ENCODE results near the gene RBM39.
"Not testable (repeated sequence)": the region's sequence is repeated elsewhere in the genome, so short reads cannot be mapped to it uniquely, and the experiment has no call there.

Gene RBM39

GRCh38 chr20:35699127-35699956, 42.7 kb downstream of the RBM39 start, which contains the start of the genes NFS1 and ROMO1:
TSS of gene NFS1 (minus strand) at chr20:35699352. CDS start at chr20:35699288, 64 bp downstream.
TSS of gene ROMO1 (plus strand) at chr20:35699405. CDS start at chr20:35699633, 228 bp downstream.
- no peaks in the 10 kb centered on the region for H3K9me3 ChIP-seq (ENCODE audit: control insufficient read depth, low read depth, low read length)
- H3K4me1 ChIP-seq (ENCODE audit: control insufficient read depth, low read depth, low read length): no peaks in the 10 kb centered on the region
- peak within 1 kb of the TSS; percentile 80 for H3K4me3 ChIP-seq (ENCODE audit: low read length)
- H3K27me3 ChIP-seq (ENCODE audit: control insufficient read depth, insufficient read depth, low read length): no peaks in the 10 kb centered on the region
- H3K27ac ChIP-seq (ENCODE audit: low read length): no peak within 1 kb of the TSS
- peaks cover 23% of the 10 kb centered on the region for H3K36me3 ChIP-seq (ENCODE audit: control insufficient read depth, low read depth, low read length)
- H3K9ac ChIP-seq (ENCODE audit: low read length): peak within 1 kb of the TSS; percentile 86

DNA sequence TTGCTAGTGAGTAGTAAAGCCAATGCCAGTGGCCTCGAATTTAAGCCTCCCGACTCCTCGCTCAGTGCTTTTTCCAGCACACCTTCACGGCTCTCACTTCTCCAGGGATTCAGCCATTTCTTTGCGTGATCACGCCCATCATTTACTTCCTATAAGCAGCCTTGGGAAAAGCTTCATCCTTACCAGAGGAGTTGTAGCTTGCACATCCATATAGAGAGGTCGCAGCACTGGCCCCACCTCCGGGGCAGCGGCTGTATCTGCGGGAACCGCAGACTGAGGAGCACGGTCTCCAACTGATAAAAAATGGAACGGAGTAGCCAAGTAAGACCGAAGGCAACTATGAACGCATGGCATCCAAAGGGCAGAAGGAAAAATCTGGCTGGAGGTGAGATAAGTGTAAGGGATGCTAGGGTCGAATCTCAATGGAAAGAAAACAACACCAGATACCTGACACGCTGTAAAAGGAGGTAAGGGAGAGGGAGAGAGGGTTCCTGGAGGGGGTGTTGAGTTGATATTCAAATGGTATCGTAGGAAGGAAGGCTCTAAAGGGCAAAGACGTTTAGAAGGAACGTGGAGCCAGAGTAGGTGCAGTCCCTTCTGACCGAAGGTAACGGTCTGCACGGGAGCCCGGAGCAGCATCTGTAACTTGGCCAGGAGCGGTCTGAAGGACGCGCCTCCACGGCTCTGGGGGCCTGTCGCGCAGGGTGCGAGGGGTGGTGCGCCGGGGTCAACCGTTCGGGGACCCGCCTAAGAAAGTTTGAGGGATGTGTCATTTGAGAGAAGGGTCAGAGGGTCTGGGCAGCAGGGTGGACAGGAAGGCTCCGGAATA, 43.5 kb downstream of the RBM39 start:
- Histone ChIP-seq H3K9me3 (ENCODE audit: control insufficient read depth, low read depth, low read length) (no peaks in the 10 kb centered on the region), H3K27ac (ENCODE audit: low read length) (no peak overlapping the region), H3K36me3 (ENCODE audit: control insufficient read depth, low read depth, low read length) (peaks cover 14% of the 10 kb centered on the region), H3K9ac (ENCODE audit: low read length) (peak overlapping the region; percentile 86), H3K4me1 (ENCODE audit: control insufficient read depth, low read depth, low read length) (no peaks in the 10 kb centered on the region), H3K4me3 (ENCODE audit: low read length) (peak overlapping the region; percentile 80), H3K27me3 (ENCODE audit: control insufficient read depth, insufficient read depth, low read length) (no peaks in the 10 kb centered on the region)

GRCh38 chr20:35697696-35698297, 44.3 kb downstream of the RBM39 start:
- no peaks in the 10 kb centered on the region for H3K4me1 ChIP-seq (ENCODE audit: control insufficient read depth, low read depth, low read length)
- no peak overlapping the region for H3K9ac ChIP-seq (ENCODE audit: low read length)
- H3K27me3 ChIP-seq (ENCODE audit: control insufficient read depth, insufficient read depth, low read length): no peaks in the 10 kb centered on the region
- H3K36me3 ChIP-seq (ENCODE audit: control insufficient read depth, low read depth, low read length): peaks cover 7% of the 10 kb centered on the region
- H3K4me3 ChIP-seq (ENCODE audit: low read length): peak overlapping the region; percentile 80
- no peak overlapping the region for H3K27ac ChIP-seq (ENCODE audit: low read length)
- no peaks in the 10 kb centered on the region for H3K9me3 ChIP-seq (ENCODE audit: control insufficient read depth, low read depth, low read length)

- Histone ChIP-seq H3K36me3 (ENCODE audit: control insufficient read depth, low read depth, low read length) (no peaks in the 10 kb centered on the region), H3K27ac (ENCODE audit: low read length) (no peak overlapping the region), H3K27me3 (ENCODE audit: control insufficient read depth, insufficient read depth, low read length) (no peaks in the 10 kb centered on the region), H3K4me3 (ENCODE audit: low read length) (no peak overlapping the region), H3K4me1 (ENCODE audit: control insufficient read depth, low read depth, low read length) (no peaks in the 10 kb centered on the region), H3K9me3 (ENCODE audit: control insufficient read depth, low read depth, low read length) (no peaks in the 10 kb centered on the region), H3K9ac (ENCODE audit: low read length) (no peak overlapping the region)
These were observed 46.1 kb downstream of the RBM39 start for GRCh38 chr20:35695978-35696377.

DNA sequence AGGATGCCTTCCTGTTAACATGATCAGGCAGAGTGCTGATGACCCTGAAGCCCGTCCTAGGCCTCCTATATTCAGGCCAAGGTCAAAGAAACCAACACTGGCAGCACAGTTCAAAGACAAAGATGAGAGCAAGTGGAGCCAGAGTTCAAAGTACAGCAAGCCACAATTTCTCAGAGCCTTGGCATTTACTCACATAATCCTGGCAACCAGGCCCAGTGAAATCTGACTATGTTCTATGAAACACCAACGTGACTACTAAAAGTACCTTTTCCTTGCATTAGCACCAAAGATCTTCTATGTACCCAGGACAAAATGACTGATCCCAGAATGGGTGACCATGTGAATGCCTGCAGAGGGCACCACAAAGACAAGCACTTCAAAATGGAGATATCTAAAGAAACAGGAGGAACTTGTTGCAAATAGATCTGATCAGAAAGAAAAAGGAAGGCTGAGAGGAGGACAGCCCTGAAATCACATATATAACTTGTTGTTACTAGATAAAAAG, 46.8 kb downstream of the RBM39 start:
- Histone ChIP-seq H3K36me3 (ENCODE audit: control insufficient read depth, low read depth, low read length) (no peaks in the 10 kb centered on the region), H3K4me1 (ENCODE audit: control insufficient read depth, low read depth, low read length) (no peaks in the 10 kb centered on the region), H3K27ac (ENCODE audit: low read length) (no peak overlapping the region), H3K27me3 (ENCODE audit: control insufficient read depth, insufficient read depth, low read length) (no peaks in the 10 kb centered on the region), H3K4me3 (ENCODE audit: low read length) (no peak overlapping the region), H3K9ac (ENCODE audit: low read length) (no peak overlapping the region), H3K9me3 (ENCODE audit: control insufficient read depth, low read depth, low read length) (no peaks in the 10 kb centered on the region)

GRCh38 chr20:35690265-35690664, 51.8 kb downstream of the RBM39 start:
- Histone ChIP-seq H3K9me3 (ENCODE audit: control insufficient read depth, low read depth, low read length) (no peaks in the 10 kb centered on the region), H3K4me1 (ENCODE audit: control insufficient read depth, low read depth, low read length) (no peaks in the 10 kb centered on the region), H3K27me3 (ENCODE audit: control insufficient read depth, insufficient read depth, low read length) (no peaks in the 10 kb centered on the region), H3K36me3 (ENCODE audit: control insufficient read depth, low read depth, low read length) (no peaks in the 10 kb centered on the region), H3K27ac (ENCODE audit: low read length) (no peak overlapping the region), H3K9ac (ENCODE audit: low read length) (no peak overlapping the region), H3K4me3 (ENCODE audit: low read length) (no peak overlapping the region)

GRCh38 chr20:35686872-35687271, 55.2 kb downstream of the RBM39 start:
- not testable (repeated sequence) for H3K27ac ChIP-seq (ENCODE audit: low read length); H3K4me3 ChIP-seq (ENCODE audit: low read length); H3K4me1 ChIP-seq (ENCODE audit: control insufficient read depth, low read depth, low read length); H3K36me3 ChIP-seq (ENCODE audit: control insufficient read depth, low read depth, low read length); H3K9me3 ChIP-seq (ENCODE audit: control insufficient read depth, low read depth, low read length); H3K27me3 ChIP-seq (ENCODE audit: control insufficient read depth, insufficient read depth, low read length); H3K9ac ChIP-seq (ENCODE audit: low read length)

- not testable (repeated sequence) for H3K36me3 ChIP-seq (ENCODE audit: control insufficient read depth, low read depth, low read length); H3K4me3 ChIP-seq (ENCODE audit: low read length); H3K27me3 ChIP-seq (ENCODE audit: control insufficient read depth, insufficient read depth, low read length); H3K9me3 ChIP-seq (ENCODE audit: control insufficient read depth, low read depth, low read length); H3K4me1 ChIP-seq (ENCODE audit: control insufficient read depth, low read depth, low read length); H3K9ac ChIP-seq (ENCODE audit: low read length); H3K27ac ChIP-seq (ENCODE audit: low read length)
These were observed 56.7 kb downstream of the RBM39 start for GRCh38 chr20:35685368-35685767.

DNA sequence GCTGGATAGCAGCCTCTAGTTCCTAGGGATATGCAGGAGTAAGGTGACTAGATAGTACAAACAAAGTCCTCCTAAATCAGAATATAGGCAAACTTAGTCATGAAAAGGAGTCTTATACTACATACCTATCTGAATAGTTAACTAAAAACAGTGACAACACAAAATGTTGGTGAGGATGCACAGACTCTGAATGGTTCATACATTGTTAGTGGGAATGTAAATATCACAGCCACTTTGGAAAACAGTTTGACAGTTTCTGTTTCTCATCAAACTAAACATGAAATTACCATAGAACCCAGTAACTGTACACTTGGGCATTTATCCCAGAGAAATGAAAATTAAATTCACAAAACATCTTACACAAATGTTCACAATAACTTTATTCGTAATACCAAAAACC, 60.1 kb downstream of the RBM39 start:
- no peaks in the 10 kb centered on the region for H3K27me3 ChIP-seq (ENCODE audit: control insufficient read depth, insufficient read depth, low read length)
- H3K36me3 ChIP-seq (ENCODE audit: control insufficient read depth, low read depth, low read length): no peaks in the 10 kb centered on the region
- H3K4me1 ChIP-seq (ENCODE audit: control insufficient read depth, low read depth, low read length): no peaks in the 10 kb centered on the region
- H3K9me3 ChIP-seq (ENCODE audit: control insufficient read depth, low read depth, low read length): no peaks in the 10 kb centered on the region
- no peak overlapping the region for H3K27ac ChIP-seq (ENCODE audit: low read length)
- no peak overlapping the region for H3K9ac ChIP-seq (ENCODE audit: low read length)
- H3K4me3 ChIP-seq (ENCODE audit: low read length): no peak overlapping the region

- H3K36me3 ChIP-seq (ENCODE audit: control insufficient read depth, low read depth, low read length): no peaks in the 10 kb centered on the region
- no peaks in the 10 kb centered on the region for H3K9me3 ChIP-seq (ENCODE audit: control insufficient read depth, low read depth, low read length)
- no peaks in the 10 kb centered on the region for H3K27me3 ChIP-seq (ENCODE audit: control insufficient read depth, insufficient read depth, low read length)
- H3K9ac ChIP-seq (ENCODE audit: low read length): no peak overlapping the region
- H3K4me1 ChIP-seq (ENCODE audit: control insufficient read depth, low read depth, low read length): no peaks in the 10 kb centered on the region
- H3K4me3 ChIP-seq (ENCODE audit: low read length): no peak overlapping the region
- H3K27ac ChIP-seq (ENCODE audit: low read length): no peak overlapping the region
These were observed 61.4 kb downstream of the RBM39 start for GRCh38 chr20:35680452-35681183.

DNA sequence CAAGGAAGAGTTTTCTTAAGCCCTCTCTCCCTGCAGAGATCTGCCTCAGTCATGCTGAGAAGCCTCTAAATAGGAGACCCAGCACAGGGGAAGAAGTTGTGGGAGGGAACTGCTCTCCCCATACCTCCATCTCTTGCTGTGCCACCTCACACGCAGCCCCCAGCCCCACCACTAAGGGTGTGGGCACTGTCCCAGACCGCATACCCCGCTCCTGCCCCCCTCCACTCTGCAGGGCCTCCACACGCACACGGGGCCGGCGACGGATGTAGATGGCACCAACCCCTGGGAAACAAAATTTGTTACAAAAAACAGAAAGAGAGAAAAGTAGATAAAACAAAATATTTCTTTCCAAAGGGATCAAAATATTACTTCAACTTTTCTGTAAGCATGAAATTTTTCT, 67.1 kb downstream of the RBM39 start:
- Histone ChIP-seq H3K36me3 (ENCODE audit: control insufficient read depth, low read depth, low read length) (peaks cover 15% of the 10 kb centered on the region), H3K27me3 (ENCODE audit: control insufficient read depth, insufficient read depth, low read length) (no peaks in the 10 kb centered on the region), H3K4me3 (ENCODE audit: low read length) (no peak overlapping the region), H3K9me3 (ENCODE audit: control insufficient read depth, low read depth, low read length) (no peaks in the 10 kb centered on the region), H3K27ac (ENCODE audit: low read length) (no peak overlapping the region), H3K4me1 (ENCODE audit: control insufficient read depth, low read depth, low read length) (no peaks in the 10 kb centered on the region), H3K9ac (ENCODE audit: low read length) (no peak overlapping the region)

Data from iPS-18a (cell line).